ENCODE data around the gene AGAP1.
"Not testable (repeated sequence)": the region's sequence is repeated elsewhere in the genome, so short reads cannot be mapped to it uniquely, and the experiment has no call there.

Gene AGAP1

GRCh38 chr2:235746257-235746934 lies 252.6 kb downstream of the AGAP1 start:
- peak; percentile 81 for DNase-seq

- no peak for DNase-seq
Measured at GRCh38 chr2:235747001-235747785, 253.3 kb downstream of the AGAP1 start.

- DNase-seq = no peak
Measured at GRCh38 chr2:235747786-235748091, 253.9 kb downstream of the AGAP1 start.

- DNase-seq = no peak
Measured at GRCh38 chr2:235749121-235749770, 255.4 kb downstream of the AGAP1 start.

GRCh38 chr2:235749771-235750160 lies 255.9 kb downstream of the AGAP1 start:
- DNase-seq = no peak

- DNase-seq = no peak
Measured at GRCh38 chr2:235752846-235753245, 259.0 kb downstream of the AGAP1 start.

GRCh38 chr2:235754357-235755207 lies 260.7 kb downstream of the AGAP1 start:
- no peak for DNase-seq

GRCh38 chr2:235756491-235756890 lies 262.6 kb downstream of the AGAP1 start:
- DNase-seq = no peak

- DNase-seq = no peak
Measured at GRCh38 chr2:235757212-235757611, 263.4 kb downstream of the AGAP1 start.

GRCh38 chr2:235757640-235758039 lies 263.8 kb downstream of the AGAP1 start:
- no peak for DNase-seq

- DNase-seq = no peak
Measured at GRCh38 chr2:235762832-235763598, 269.2 kb downstream of the AGAP1 start.

GRCh38 chr2:235763816-235764215 lies 270.0 kb downstream of the AGAP1 start:
- DNase-seq = no peak

GRCh38 chr2:235764478-235764877 lies 270.6 kb downstream of the AGAP1 start:
- DNase-seq = not testable (repeated sequence)

- no peak for DNase-seq
Measured at GRCh38 chr2:235765181-235765820, 271.5 kb downstream of the AGAP1 start.

GRCh38 chr2:235766278-235766677 lies 272.4 kb downstream of the AGAP1 start:
- DNase-seq = peak; percentile 86

GRCh38 chr2:235768606-235769005 lies 274.8 kb downstream of the AGAP1 start:
- DNase-seq = no peak

- no peak for DNase-seq
Measured at GRCh38 chr2:235769046-235769445, 275.2 kb downstream of the AGAP1 start.

GRCh38 chr2:235770909-235771820 lies 277.3 kb downstream of the AGAP1 start:
- DNase-seq = no peak

GRCh38 chr2:235773188-235773928 lies 279.5 kb downstream of the AGAP1 start:
- DNase-seq = no peak
